GM23338 (cell line): Measurements from ENCODE around the gene ATP1A4. TPM values are rescaled to one million over a fixed set of nuclear protein-coding genes. Genes with fewer than 3 reads are reported as not detected.

Experiments used
- ATAC-seq: fragments of 200-7000 bp; cut with Tn5 transposase; 3 replicates; pipeline ENCODE4 v1.9.1; 2020
- DNase-seq: peaks from one replicate; pipeline ENCODE4 v3.0.0-alpha.2; 2015; ENCODE audit warnings: low spot score
- H2AFZ ChIP-seq: fragments of 200-600 bp; sonication (generic); 2 replicates; pipeline ENCODE4 v1.8.0; 2016; ENCODE audit warnings: antibody characterized with exemption, mild to moderate bottlenecking, moderate library complexity
- H3F3A ChIP-seq: fragments of 200-600 bp; sonication (generic); replicated peaks from 2 replicates; pipeline ENCODE4 v1.8.0; 2017; ENCODE audit warnings: antibody characterized with exemption, mixed run types, low read depth
- H3K27ac ChIP-seq: fragments of 200-600 bp; sonication (generic); 2 replicates; pipeline ENCODE4 v1.6.1; 2016; ENCODE audit warnings: low read depth
- H3K27me3 ChIP-seq: fragments of 200-600 bp; sonication (generic); 2 replicates; pipeline ENCODE4 v1.8.0; 2016; ENCODE audit warnings: mild to moderate bottlenecking, mixed run types, moderate library complexity; ENCODE audit not compliant: insufficient read depth
- H3K36me3 ChIP-seq: fragments of 200-600 bp; sonication (generic); 2 replicates; pipeline ENCODE4 v1.8.0; 2016; ENCODE audit warnings: mild to moderate bottlenecking; ENCODE audit not compliant: insufficient read depth
- H3K4me1 ChIP-seq: fragments of 200-600 bp; sonication (generic); 2 replicates; pipeline ENCODE4 v1.8.0; 2016; ENCODE audit warnings: mild to moderate bottlenecking, moderate library complexity; ENCODE audit not compliant: insufficient read depth
- H3K4me2 ChIP-seq: fragments of 200-600 bp; sonication (generic); 2 replicates; pipeline ENCODE4 v1.7.1; 2017; ENCODE audit warnings: mixed run types
- H3K4me3 ChIP-seq: fragments of 200-600 bp; sonication (generic); 2 replicates; pipeline ENCODE4 v1.6.1; 2016; ENCODE audit warnings: mixed run types
- H3K79me2 ChIP-seq: fragments of 200-600 bp; sonication (generic); replicated peaks from 2 replicates; pipeline ENCODE4 v1.8.0; 2017; ENCODE audit warnings: mild to moderate bottlenecking; ENCODE audit not compliant: insufficient read depth
- H3K9me2 ChIP-seq: fragments of 200-600 bp; sonication (generic); 2 replicates; pipeline ENCODE4 v1.8.0; 2017; ENCODE audit not compliant: insufficient read depth
- H4K20me1 ChIP-seq: fragments of 200-600 bp; sonication (generic); replicated peaks from 2 replicates; pipeline ENCODE4 v1.8.0; 2017; ENCODE audit warnings: mild to moderate bottlenecking; ENCODE audit not compliant: insufficient read depth
- H3K27ac Mint-ChIP-seq: 2 replicates; pipeline ENCODE4 v1.8.0; 2020; ENCODE audit warnings: inconsistent platforms, mild to moderate bottlenecking, moderate library complexity, mixed read lengths
- H3K27me3 Mint-ChIP-seq: 3 replicates; pipeline ENCODE4 v1.8.0; 2022; ENCODE audit warnings: low read depth, mild to moderate bottlenecking, moderate library complexity, mixed read lengths, inconsistent platforms; ENCODE audit not compliant: insufficient read depth, poor library complexity
- H3K36me3 Mint-ChIP-seq: 3 replicates; pipeline ENCODE4 v1.8.0; 2021; ENCODE audit warnings: low read depth, mild to moderate bottlenecking, inconsistent platforms, moderate library complexity, mixed read lengths
- H3K4me1 Mint-ChIP-seq: 3 replicates; pipeline ENCODE4 v1.8.0; 2020; ENCODE audit warnings: mild to moderate bottlenecking, inconsistent platforms, mixed read lengths
- H3K4me3 Mint-ChIP-seq: 3 replicates; pipeline ENCODE4 v1.8.0; 2021; ENCODE audit warnings: moderate library complexity, mild to moderate bottlenecking, inconsistent platforms, mixed read lengths
- H3K9me3 Mint-ChIP-seq: 3 replicates; pipeline ENCODE4 v1.8.0; 2020; ENCODE audit warnings: moderate library complexity, mild to moderate bottlenecking, inconsistent platforms, mixed read lengths
- CREB1 ChIP-seq: fragments of 250-450 bp; sonication (Bioruptor Pico); IDR thresholded peaks from 2 replicates; pipeline ENCODE4 v1.5.0; 2020; ENCODE audit warnings: low read depth, mild to moderate bottlenecking, moderate library complexity
- EZH2 ChIP-seq: fragments of 200-600 bp; sonication (generic); IDR thresholded peaks from one replicate; pipeline ENCODE4 v1.8.0; 2017; ENCODE audit warnings: antibody characterized with exemption, mild to moderate bottlenecking, low read depth; ENCODE audit not compliant: unreplicated experiment
- EZH2phosphoT487 ChIP-seq: fragments of 200-600 bp; sonication (generic); IDR thresholded peaks from one replicate; pipeline ENCODE4 v1.8.1; 2018; ENCODE audit warnings: antibody characterized with exemption; ENCODE audit not compliant: unreplicated experiment
- JUNB ChIP-seq: IDR thresholded peaks from one replicate; pipeline ENCODE4 v1.6.1; 2016; ENCODE audit warnings: antibody characterized with exemption; ENCODE audit not compliant: unreplicated experiment
- NANOG ChIP-seq: IDR thresholded peaks from 2 replicates; pipeline ENCODE4 v1.6.1; 2016; ENCODE audit warnings: antibody characterized with exemption, borderline replicate concordance
- POLR2AphosphoS5 ChIP-seq: IDR thresholded peaks from 2 replicates; pipeline ENCODE4 v1.6.1; 2016; ENCODE audit warnings: antibody characterized with exemption, low read depth
- STAT1 ChIP-seq: IDR thresholded peaks from one replicate; pipeline ENCODE4 v1.6.1; 2016; ENCODE audit warnings: antibody characterized with exemption; ENCODE audit not compliant: unreplicated experiment
- ZNF114 ChIP-seq: fragments of 250-450 bp; sonication (Bioruptor Pico); IDR thresholded peaks from 2 replicates; pipeline ENCODE4 v1.5.0; 2020; ENCODE audit warnings: mild to moderate bottlenecking, moderate library complexity
- ZNF331 ChIP-seq: fragments of 250-450 bp; sonication (Bioruptor Pico); IDR thresholded peaks from 2 replicates; pipeline ENCODE4 v1.5.0; 2020; ENCODE audit warnings: low read depth, mild to moderate bottlenecking, moderate library complexity
- polyA plus RNA-seq: library from polyadenylated mRNA; unstranded; fragments of >200 nt; fragmentation: Nextera tagmentation; extraction: Ambion mirVana; gene quantifications from 2 replicates; pipeline ENCODE4 v1.2.1, GENCODE V29; 2016
- total RNA-seq: library from RNA; depleted of rRNA; stranded (reverse); fragments of >200 nt; shearing (Covaris generic); gene quantifications from 2 replicates; pipeline ENCODE4 v1.2.3, GENCODE V29; 2014
- TF ChIP-seq, protein P1 (sequence below): IDR thresholded peaks from 2 replicates; pipeline ENCODE4 v1.6.1; 2016; ENCODE audit warnings: antibody characterized with exemption
- TF ChIP-seq, protein P2 (sequence below): IDR thresholded peaks from one replicate; pipeline ENCODE4 v1.6.1; 2018; ENCODE audit warnings: antibody characterized with exemption; ENCODE audit not compliant: unreplicated experiment
- TF ChIP-seq, protein P3 (sequence below), 2 experiments: fragments of 200-600 bp in 1 of 2; sonication (generic) in 1 of 2; conservative IDR thresholded peaks; 2 replicates each; pipeline versions ENCODE4 v1.5.1 to v1.6.1; 2016 to 2017; ENCODE audit warnings: antibody characterized with exemption in 2 of 2, low read depth in 2 of 2, mild to moderate bottlenecking in 2 of 2, moderate library complexity in 1 of 2
- TF ChIP-seq, protein P4 (sequence below): fragments of 250-450 bp; sonication (Bioruptor Pico); IDR thresholded peaks from 2 replicates; pipeline ENCODE4 v1.5.0; 2020; ENCODE audit warnings: mild to moderate bottlenecking, moderate library complexity

ATP1A4 gene
- total and polyA plus RNA-seq, 2 experiments from 2014 or later, result 0.27 to 0.63 TPM

DNA sequence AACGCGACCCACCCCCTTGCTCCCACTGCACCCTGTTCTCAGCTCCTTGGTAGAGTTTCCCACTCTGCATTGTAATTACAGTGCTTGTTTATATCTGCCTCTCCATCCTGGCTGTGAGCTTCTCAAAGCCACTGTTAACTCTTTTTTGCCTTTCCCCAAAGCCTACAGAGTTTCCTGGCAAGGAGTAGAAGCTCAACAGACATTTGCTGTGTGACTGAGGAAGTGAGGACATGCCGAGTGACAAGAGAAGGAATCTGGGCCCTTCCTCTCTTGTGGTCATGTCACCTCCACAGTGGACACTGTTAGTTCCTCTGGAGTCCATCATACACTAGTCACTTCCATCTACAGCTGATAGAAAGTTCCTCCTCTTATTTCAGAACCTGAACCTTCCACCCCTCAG is 46.9 kb upstream of the ATP1A4 start:
- H3K79me2 ChIP-seq, result no peaks in the 10 kb centered on the region
- Mint-ChIP-seq H3K9me3 (no peaks in the 10 kb centered on the region), H3K4me1 (peaks cover 41% of the 10 kb centered on the region), H3K27me3 (peaks cover 10% of the 10 kb centered on the region), H3K36me3 (no peaks in the 10 kb centered on the region), H3K4me3 (no peak overlapping the region), H3K27ac (no peak overlapping the region)
- no peaks in the 10 kb centered on the region for H3K36me3 ChIP-seq
- peaks cover 22% of the 10 kb centered on the region for H3K4me1 ChIP-seq
- H3K4me3 ChIP-seq, result no peak overlapping the region
- peak overlapping the region; percentile 87 for H2AFZ ChIP-seq
- TF ChIP-seq, protein P1, sequence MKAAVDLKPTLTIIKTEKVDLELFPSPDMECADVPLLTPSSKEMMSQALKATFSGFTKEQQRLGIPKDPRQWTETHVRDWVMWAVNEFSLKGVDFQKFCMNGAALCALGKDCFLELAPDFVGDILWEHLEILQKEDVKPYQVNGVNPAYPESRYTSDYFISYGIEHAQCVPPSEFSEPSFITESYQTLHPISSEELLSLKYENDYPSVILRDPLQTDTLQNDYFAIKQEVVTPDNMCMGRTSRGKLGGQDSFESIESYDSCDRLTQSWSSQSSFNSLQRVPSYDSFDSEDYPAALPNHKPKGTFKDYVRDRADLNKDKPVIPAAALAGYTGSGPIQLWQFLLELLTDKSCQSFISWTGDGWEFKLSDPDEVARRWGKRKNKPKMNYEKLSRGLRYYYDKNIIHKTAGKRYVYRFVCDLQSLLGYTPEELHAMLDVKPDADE, result no peak
- no peak for TF ChIP-seq ZNF331 (CRISPR knock-in tag)
- no peak for TF ChIP-seq POLR2AphosphoS5
- TF ChIP-seq, protein P2, sequence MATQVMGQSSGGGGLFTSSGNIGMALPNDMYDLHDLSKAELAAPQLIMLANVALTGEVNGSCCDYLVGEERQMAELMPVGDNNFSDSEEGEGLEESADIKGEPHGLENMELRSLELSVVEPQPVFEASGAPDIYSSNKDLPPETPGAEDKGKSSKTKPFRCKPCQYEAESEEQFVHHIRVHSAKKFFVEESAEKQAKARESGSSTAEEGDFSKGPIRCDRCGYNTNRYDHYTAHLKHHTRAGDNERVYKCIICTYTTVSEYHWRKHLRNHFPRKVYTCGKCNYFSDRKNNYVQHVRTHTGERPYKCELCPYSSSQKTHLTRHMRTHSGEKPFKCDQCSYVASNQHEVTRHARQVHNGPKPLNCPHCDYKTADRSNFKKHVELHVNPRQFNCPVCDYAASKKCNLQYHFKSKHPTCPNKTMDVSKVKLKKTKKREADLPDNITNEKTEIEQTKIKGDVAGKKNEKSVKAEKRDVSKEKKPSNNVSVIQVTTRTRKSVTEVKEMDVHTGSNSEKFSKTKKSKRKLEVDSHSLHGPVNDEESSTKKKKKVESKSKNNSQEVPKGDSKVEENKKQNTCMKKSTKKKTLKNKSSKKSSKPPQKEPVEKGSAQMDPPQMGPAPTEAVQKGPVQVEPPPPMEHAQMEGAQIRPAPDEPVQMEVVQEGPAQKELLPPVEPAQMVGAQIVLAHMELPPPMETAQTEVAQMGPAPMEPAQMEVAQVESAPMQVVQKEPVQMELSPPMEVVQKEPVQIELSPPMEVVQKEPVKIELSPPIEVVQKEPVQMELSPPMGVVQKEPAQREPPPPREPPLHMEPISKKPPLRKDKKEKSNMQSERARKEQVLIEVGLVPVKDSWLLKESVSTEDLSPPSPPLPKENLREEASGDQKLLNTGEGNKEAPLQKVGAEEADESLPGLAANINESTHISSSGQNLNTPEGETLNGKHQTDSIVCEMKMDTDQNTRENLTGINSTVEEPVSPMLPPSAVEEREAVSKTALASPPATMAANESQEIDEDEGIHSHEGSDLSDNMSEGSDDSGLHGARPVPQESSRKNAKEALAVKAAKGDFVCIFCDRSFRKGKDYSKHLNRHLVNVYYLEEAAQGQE, result no peak
- TF ChIP-seq EZH2, result no peak
- TF ChIP-seq NANOG, result no peak
- TF ChIP-seq, protein P3, sequence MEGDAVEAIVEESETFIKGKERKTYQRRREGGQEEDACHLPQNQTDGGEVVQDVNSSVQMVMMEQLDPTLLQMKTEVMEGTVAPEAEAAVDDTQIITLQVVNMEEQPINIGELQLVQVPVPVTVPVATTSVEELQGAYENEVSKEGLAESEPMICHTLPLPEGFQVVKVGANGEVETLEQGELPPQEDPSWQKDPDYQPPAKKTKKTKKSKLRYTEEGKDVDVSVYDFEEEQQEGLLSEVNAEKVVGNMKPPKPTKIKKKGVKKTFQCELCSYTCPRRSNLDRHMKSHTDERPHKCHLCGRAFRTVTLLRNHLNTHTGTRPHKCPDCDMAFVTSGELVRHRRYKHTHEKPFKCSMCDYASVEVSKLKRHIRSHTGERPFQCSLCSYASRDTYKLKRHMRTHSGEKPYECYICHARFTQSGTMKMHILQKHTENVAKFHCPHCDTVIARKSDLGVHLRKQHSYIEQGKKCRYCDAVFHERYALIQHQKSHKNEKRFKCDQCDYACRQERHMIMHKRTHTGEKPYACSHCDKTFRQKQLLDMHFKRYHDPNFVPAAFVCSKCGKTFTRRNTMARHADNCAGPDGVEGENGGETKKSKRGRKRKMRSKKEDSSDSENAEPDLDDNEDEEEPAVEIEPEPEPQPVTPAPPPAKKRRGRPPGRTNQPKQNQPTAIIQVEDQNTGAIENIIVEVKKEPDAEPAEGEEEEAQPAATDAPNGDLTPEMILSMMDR (conservative IDR thresholded peaks at IDR 0.05; ENCODE audit: low read depth in 2 of 2), result no peak
- no peak for TF ChIP-seq EZH2phosphoT487
- TF ChIP-seq CREB1 (CRISPR knock-in tag), result no peak
- TF ChIP-seq ZNF114 (CRISPR knock-in tag), result no peak
- TF ChIP-seq STAT1, result no peak
- TF ChIP-seq, protein P4, sequence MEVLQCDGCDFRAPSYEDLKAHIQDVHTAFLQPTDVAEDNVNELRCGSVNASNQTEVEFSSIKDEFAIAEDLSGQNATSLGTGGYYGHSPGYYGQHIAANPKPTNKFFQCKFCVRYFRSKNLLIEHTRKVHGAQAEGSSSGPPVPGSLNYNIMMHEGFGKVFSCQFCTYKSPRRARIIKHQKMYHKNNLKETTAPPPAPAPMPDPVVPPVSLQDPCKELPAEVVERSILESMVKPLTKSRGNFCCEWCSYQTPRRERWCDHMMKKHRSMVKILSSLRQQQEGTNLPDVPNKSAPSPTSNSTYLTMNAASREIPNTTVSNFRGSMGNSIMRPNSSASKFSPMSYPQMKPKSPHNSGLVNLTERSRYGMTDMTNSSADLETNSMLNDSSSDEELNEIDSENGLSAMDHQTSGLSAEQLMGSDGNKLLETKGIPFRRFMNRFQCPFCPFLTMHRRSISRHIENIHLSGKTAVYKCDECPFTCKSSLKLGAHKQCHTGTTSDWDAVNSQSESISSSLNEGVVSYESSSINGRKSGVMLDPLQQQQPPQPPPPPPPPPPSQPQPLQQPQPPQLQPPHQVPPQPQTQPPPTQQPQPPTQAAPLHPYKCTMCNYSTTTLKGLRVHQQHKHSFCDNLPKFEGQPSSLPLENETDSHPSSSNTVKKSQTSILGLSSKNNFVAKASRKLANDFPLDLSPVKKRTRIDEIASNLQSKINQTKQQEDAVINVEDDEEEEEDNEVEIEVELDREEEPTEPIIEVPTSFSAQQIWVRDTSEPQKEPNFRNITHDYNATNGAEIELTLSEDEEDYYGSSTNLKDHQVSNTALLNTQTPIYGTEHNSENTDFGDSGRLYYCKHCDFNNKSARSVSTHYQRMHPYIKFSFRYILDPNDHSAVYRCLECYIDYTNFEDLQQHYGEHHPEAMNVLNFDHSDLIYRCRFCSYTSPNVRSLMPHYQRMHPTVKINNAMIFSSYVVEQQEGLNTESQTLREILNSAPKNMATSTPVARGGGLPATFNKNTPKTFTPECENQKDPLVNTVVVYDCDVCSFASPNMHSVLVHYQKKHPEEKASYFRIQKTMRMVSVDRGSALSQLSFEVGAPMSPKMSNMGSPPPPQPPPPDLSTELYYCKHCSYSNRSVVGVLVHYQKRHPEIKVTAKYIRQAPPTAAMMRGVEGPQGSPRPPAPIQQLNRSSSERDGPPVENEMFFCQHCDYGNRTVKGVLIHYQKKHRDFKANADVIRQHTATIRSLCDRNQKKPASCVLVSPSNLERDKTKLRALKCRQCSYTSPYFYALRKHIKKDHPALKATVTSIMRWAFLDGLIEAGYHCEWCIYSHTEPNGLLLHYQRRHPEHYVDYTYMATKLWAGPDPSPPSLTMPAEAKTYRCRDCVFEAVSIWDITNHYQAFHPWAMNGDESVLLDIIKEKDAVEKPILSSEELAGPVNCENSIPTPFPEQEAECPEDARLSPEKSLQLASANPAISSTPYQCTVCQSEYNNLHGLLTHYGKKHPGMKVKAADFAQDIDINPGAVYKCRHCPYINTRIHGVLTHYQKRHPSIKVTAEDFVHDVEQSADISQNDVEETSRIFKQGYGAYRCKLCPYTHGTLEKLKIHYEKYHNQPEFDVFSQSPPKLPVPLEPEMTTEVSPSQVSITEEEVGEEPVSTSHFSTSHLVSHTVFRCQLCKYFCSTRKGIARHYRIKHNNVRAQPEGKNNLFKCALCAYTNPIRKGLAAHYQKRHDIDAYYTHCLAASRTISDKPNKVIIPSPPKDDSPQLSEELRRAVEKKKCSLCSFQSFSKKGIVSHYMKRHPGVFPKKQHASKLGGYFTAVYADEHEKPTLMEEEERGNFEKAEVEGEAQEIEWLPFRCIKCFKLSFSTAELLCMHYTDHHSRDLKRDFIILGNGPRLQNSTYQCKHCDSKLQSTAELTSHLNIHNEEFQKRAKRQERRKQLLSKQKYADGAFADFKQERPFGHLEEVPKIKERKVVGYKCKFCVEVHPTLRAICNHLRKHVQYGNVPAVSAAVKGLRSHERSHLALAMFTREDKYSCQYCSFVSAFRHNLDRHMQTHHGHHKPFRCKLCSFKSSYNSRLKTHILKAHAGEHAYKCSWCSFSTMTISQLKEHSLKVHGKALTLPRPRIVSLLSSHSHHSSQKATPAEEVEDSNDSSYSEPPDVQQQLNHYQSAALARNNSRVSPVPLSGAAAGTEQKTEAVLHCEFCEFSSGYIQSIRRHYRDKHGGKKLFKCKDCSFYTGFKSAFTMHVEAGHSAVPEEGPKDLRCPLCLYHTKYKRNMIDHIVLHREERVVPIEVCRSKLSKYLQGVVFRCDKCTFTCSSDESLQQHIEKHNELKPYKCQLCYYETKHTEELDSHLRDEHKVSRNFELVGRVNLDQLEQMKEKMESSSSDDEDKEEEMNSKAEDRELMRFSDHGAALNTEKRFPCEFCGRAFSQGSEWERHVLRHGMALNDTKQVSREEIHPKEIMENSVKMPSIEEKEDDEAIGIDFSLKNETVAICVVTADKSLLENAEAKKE, result no peak
- TF ChIP-seq JUNB, result no peak
- H4K20me1 ChIP-seq, result no peaks in the 10 kb centered on the region
- H3K9me2 ChIP-seq, result peaks cover 9% of the 10 kb centered on the region
- H3K27me3 ChIP-seq, result no peaks in the 10 kb centered on the region
- ATAC-seq (no peak), DNase-seq (no peak)
- no peak overlapping the region for H3K27ac ChIP-seq
- no peak overlapping the region for H3K4me2 ChIP-seq
- H3F3A ChIP-seq, result 0 out of 2 replicates have a peak, but pooled peaks cover 9% of the 10 kb centered on the region
